G401 (cell line): ENCODE measurements around the gene GM2A. TPM values are rescaled to one million over a fixed set of nuclear protein-coding genes. Genes with fewer than 3 reads are reported as not detected.
"Not testable (repeated sequence)": the region's sequence is repeated elsewhere in the genome, so short reads cannot be mapped to it uniquely, and the experiment has no call there.

ENCODE experiments used
- DNase-seq: peaks from one replicate; pipeline ENCODE4 v3.0.0-alpha.2; 2015; ENCODE audit warnings: low spot score
- in situ Hi-C: cut with HindIII; loops from 2 replicates; pipeline ENCODE4 v1.10.0; 2016; ENCODE audit warnings: low sequenced_read_pairs, mixed read lengths
- total RNA-seq: library from RNA; depleted of rRNA; stranded (reverse); fragments of >200 nt; shearing (Covaris generic); gene quantifications from 2 replicates; pipeline ENCODE4 v1.2.3, GENCODE V29; 2014

Gene GM2A
- total RNA-seq, 1 experiment from 2014 or later = 35.0 TPM

DNA sequence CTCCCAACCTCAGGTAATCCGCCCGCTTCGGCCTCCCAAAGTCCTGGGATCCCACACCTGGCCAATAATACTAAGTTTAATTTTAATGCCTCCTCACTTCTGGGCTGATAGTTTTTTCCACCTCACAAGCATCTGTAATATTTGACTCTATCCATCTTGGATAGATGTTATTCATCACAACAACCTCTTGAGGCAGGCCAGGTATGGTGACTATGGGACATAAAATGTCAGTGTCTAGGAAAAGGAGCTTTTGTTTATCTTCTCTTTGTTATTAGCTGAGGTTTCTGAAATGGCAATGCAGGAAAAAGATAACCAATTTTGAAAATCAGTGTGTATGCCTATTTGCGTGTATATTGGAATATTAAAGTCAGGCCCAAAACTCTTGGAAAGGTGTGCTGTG, 27.9 kb upstream of the GM2A start:
- DNase-seq = no peak
- in situ Hi-C loops = no loop called here

DNA sequence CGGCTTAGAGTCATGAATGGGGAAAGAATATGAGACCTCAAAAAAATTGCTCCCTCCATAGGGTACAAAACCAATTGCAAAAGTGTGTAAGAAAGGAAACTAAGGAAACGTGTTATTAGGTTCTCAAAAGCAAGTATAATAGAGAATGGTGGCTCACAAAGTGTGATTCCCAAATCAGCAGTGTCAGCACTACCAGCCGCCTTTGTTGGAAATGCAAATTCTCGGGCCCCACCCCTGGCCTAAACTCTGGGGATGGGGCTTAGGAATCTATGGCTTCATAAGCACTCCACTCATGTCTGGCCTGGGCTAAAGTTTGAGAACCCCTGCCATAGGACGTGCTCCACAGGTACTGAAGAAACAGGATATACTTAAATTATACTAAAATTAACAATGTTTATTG, 27.5 kb upstream of the GM2A start:
- in situ Hi-C loops = no loop called here
- no peak for DNase-seq

DNA sequence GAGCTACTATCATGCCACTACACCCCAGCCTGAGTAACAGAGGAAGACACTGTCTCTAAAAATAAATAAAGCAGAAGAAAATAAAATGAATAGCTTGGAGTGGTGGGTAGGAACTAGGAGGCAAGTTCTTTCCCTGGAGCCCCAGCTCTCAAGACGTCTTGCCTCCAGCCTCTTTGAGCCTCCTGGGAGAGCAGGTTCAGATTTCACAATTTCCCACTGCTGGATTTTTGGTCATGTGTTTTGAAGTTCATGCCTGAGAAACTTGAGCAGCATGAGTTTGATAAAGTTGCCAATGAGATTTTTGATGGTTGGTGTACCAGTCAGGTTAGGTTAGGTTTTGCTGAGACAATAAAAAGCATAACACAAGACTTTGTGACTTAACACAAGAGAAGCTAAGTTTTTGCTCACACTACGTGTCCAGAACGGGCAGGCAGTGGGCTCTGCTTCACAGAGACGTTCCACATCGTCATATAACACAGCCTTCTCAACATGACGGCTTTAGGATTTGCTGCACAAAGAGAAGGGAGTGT, 25.0 kb upstream of the GM2A start:
- in situ Hi-C loops = no loop called here

DNA sequence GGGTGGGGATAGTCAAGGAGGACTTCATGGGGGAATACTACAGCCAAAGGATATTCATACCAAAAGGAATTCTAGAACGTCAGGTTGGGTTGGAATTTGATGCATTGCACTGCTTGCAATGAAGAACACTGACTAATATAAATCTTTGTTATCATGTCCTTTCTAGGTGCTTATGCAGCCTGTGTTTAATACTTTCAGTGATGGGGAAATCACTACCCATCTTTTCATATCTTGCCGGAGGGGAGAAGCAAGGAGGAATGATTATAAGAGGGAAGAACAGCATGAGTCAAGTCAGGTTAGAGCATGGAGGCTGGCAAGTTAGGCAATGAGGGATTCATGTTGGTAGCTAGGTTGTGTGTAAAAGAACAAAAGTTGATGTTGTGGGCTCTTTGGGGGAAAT, 24.0 kb upstream of the GM2A start:
- in situ Hi-C loops = no loop called here

More for the DNA sequence above, 25.0 kb upstream of the GM2A start:
- DNase-seq = no peak

DNA sequence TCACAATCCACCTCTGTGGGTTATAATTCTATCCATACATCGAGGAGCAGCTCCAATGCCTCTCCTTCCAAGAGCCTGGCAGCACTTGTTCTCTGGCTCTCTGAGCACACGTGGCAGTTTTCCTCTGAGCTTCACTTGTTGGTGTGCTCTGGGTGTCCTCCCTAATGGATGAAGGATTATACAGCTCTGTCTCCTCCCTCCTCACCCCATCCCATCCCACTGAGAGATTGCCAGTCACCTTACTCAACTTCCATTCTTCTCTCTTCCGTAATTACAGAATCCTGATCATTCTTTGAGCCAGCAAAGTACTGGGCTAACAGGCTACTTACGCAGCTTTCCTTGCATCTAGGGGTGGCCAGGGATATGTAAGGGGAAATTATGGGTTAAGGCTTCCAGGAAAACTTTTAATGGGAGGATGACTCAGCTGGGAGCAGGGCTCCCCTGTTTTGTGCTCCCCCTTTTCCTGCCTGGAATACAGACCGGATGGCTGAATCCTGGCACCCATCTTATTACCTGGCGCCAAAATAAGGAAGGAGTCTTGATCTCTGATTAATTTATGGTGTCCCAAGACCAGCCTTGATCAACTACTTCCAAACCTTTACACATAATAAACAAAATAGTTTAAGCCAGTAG, 22.8 kb upstream of the GM2A start:
- in situ Hi-C loops = no loop called here
- no peak for DNase-seq

More for the DNA sequence above, 24.0 kb upstream of the GM2A start:
- no peak for DNase-seq

DNA sequence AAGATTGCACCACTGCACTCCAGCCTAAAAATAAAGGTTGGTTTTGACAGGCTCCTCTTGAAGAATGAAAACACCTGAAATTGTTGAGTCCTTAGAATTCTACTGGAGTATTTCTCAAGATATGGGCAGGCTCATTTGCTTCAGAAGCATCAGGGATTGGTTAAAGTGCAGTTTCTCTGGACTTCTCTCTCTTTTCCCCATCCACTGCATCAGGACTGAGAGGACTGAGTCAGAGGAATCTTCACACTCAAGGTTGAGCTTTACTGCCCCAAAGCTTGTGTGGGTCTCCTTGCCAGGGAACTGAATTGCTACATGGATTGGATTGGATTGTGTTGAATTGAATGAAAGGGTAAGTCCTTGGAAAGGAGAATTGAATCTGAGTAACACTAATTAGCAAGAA, 21.6 kb upstream of the GM2A start:
- in situ Hi-C loops = no loop called here
- no peak for DNase-seq

DNA sequence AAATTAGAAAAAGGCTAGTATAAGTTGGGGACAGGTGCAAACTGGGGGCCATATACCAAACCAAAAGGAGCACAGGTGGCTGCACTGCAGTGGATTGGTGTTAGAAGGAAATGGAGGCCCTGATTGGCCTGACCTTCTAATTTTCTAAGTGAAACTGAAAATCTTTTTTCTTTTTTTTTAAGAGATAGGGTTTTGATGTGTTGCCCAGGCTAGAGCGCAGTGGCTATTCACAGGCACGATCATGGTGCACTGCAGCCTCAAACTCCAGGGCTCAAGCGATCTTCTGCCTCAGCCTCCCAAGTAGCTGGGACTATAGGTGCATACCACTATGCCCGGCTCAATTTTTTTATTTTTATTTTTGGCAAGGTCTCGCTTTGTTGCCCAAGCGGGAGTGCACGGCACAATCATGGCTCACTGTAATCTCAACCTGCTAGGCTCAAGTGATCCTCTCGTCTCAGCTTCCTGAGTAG, 19.3 kb upstream of the GM2A start:
- no peak for DNase-seq
- in situ Hi-C loops = no loop called here

DNA sequence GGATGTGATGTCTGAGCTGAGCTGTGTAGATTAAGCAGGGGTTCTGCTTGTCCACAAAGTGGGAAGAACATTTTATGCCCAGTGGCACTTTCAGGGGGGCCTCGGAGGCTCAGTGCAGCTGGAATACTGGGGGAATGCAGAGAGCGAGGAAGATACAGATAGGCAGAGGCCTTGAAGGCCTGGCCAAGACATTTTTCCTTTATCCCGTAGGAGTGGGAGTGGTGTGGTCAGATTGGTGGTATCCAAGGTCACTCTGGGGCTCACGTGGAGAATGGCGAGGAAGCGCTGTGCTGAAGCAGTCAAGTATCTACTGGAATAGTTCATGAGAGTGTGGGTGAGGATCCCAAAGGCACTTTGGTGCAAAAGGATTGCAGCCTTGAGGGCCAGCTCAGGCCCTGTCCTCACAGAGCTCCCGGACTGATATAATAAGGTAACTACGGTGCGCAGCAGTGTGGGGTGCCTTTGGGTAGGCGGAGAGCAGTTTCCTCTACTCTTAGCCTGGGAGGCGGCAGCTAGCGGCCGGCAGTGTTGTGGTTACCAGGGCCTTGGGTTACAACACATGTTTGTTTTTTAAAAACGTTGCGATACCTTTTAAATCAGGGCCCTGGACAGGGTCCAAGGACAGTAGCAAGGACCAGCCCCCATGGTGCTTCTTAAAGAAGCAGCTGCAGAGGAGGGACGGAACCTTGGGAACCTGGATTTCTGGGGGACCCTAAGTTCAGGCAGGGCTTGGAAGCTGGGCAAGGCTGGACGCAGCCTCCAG, 18.3 kb upstream of the GM2A start:
- in situ Hi-C loops = no loop called here

DNA sequence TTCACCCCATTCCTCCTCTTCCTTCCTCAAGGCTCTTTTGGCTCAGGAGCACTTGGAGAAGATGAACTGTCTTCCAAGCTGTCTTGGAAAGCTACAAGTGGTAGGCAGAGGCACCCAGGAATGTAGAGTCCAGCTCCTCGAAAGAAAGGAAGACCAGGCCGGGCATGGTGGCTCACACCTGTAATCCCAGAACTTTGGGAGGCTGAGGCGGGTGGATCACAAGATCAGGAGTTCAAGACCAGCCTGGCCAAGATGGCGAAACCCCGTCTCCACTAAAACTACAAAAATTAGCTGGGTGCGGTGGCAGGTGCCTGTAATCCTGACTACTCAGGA, 17.8 kb upstream of the GM2A start:
- in situ Hi-C loops, DNase-seq: not testable (repeated sequence)

More for the DNA sequence above, 18.3 kb upstream of the GM2A start:
- DNase-seq = no peak

DNA sequence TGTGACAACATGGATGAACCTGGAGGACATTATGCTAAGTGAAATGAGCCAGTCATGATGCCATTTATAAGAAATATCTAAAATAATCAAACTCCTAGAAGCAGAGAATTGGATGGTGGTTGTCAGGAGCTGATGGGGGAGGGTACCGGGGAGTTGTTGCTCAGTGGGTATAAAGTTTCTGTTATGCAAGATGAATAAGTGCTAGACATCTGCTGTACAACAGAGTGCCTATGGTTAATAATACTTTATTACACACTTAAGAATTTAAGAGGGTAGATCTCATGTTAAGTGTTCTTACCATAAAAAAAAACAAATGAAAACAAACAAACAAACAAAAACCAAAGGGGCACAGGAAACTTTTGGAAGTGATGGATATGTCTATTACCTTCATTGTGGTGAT, 16.1 kb upstream of the GM2A start:
- no peak for DNase-seq
- in situ Hi-C loops = no loop called here

DNA sequence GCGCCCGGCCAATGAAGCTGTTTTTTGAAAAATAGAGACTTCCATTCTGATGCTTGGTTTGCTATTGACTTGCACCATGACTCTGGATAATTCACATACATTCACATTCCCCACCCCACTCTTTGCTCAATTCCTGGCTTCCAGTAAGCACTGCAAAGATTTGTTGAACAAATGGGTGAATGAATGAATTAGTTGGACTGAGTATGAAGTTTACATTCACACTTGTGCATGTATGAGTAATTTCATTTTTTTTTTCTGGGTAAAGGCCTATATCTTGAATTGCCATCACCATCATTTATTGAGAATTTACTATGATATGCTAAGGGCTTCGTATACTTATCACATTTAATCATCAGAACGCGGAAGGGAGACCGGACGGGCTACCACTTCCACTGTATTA, 15.3 kb upstream of the GM2A start:
- no peak for DNase-seq
- in situ Hi-C loops = no loop called here

DNA sequence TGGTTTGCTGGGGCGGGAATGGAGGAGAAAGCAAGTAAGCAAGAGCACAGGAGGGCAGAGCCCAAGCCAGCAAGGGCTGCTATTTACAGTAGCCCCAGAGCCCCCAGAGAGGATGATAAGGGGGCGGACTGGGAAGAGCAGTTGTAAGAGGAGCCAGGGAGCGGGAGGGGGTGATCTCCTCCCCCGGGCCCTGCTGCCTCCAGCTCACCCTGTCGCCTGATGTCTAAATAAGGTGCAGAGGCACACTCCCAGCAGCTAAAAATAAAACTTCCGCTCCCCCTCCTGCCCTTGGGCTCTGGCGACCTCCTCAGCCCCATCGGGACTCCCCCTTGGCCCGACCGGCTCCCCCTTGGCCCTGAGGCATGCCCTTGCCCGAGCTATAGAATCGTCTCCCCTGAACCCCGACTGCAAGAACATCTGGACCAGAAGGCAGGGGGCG, 14.7 kb upstream of the GM2A start:
- in situ Hi-C loops = no loop called here

DNA sequence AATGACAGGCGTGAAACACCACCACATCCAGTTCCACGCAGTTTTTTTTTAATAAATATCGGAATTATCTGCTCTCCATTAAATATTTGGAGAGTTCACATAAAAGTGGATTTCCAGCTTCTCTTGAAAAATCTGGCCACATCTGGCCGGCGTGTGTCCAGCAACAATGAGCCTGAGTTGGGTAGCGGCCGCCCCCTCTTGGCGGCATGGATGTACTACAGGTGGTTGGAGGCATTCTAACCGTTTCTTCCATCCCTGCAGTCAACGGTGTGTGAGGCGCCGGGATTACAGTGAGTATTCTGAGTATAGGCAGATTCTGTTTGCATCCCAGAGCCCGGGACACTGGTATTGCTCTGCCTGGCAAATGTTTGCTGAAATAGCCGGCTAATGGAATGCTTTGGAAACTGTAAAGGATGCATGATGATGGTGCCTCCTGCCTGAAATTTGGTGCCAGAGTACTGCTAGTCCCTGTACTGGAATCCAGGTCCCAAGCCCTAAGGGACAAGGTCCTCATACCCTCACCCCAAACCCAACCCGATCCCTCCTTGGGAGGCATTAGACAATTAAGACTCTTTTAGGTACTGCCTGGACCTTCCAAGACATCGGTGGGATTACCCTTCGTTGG, 13.6 kb upstream of the GM2A start:
- DNase-seq = peak; percentile 24
- in situ Hi-C loops = no loop called here

More for the DNA sequence above, 14.7 kb upstream of the GM2A start:
- DNase-seq = no peak

DNA sequence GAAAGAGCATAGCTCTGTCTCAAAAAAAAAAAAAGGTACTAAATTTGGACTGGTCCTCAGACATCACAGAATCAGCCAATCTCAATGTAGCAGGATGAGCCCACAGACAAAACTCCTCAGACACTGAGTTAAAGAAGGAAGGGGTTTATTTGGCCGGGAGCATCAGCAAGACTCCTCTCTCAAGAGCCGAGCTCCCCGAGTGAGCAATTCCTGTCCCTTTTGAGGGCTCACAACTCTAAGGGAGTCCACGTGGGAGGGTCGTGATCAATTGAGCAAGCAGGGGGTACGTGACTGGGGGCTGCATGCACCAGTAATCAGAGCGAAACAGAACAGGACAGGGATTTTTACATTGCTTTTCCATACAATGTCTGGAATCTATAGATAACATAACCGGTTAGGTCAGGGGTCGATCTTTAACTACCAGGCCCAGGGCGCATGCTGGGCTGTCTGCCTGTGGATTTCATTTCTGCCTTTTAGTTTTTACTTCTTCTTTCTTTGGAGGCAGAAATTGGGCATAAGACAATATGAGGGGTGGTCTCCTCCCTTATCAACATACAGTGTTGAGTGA, 12.6 kb upstream of the GM2A start:
- in situ Hi-C loops, DNase-seq: not testable (repeated sequence)

DNA sequence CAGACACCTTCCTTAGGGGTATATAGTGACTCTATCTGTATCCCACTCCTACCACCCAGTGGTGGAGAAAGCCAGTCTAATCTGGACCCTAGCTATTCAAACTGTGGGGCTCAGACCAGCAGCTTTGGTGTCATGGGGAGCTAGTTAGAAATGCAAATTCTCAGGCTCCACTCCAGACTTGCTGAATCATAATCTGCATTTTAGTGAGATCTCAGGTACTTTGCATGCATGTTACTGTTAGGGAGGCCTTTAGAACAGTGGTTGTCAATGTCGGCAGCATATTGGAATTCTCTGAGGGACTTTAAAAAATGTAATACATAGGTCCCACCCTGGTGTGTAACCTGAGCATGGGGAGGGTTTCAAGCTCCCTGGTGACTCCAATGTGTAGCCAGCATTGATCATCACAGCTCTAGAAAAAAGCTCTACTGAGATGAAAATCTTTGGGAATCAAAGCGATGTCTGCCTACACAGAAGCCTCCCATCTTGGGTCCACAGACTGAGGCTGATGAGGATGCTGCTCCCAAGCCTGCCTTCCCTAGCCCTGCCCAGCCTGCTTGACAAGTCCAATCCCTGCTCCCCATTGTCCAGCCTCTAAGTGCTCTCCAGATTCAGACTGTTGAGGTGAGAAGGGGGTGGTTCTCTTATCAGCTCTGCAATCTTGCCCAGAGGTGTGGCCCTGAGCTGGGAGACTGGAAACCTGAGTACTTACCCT, 11.9 kb upstream of the GM2A start:
- in situ Hi-C loops = no loop called here
- no peak for DNase-seq

DNA sequence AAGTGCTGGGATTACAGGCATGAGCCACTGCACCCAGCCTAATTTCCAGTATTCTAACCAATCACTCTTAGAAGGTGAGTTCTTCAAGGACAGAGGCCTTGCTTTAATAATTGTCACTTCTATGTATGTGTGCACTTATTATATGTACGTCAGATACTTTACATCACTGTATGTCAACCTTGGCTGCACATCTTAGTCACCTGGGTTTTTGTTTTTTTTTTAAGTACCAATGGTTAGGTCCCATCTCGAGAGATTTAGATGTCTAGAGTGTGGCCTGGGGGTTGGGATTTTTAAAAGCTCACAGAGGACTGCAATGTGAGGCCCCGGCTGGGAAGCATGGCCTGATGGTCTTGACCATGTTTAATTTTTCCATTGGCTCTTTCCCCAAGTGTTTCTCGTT, 9.9 kb upstream of the GM2A start:
- in situ Hi-C loops = no loop called here
- no peak for DNase-seq

DNA sequence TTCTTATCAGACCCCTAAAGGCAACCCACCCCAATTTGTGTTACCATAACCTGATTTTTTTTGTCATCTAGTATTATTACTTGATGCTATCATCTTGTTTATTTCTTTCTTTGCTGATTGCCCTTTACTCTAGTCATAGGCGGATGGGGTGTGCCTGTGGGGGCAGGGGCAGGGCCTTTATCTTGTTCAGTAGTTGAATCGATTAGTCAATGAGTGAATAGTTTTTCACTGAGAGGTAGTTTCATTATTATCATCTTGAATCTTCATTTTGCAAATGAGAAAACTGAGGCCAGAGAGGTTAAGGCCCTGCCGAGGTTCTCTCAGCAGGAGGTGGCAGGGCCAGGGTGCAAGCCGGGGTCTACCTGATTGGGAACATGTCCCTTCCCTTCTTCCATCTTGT, 9.4 kb upstream of the GM2A start:
- in situ Hi-C loops = no loop called here
- no peak for DNase-seq

DNA sequence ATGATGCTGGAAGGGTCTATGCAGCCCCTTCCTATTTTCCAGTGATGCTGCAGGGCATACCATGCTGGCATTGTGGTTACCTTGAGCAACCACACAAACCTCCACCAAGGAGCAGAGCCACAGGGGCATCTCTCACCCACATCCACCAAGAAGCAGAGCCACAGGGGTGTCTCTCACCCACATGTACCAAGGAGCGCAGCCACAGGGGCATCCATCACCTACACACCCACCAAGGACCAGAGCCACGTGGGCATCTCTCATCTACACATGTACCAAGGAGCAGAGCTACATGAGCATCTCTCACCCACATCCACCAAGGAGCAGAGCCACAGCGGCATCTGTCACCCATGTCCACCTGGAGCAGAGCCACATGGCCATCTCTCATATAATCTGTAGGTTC, 8.8 kb upstream of the GM2A start:
- in situ Hi-C loops = no loop called here
- DNase-seq = no peak

DNA sequence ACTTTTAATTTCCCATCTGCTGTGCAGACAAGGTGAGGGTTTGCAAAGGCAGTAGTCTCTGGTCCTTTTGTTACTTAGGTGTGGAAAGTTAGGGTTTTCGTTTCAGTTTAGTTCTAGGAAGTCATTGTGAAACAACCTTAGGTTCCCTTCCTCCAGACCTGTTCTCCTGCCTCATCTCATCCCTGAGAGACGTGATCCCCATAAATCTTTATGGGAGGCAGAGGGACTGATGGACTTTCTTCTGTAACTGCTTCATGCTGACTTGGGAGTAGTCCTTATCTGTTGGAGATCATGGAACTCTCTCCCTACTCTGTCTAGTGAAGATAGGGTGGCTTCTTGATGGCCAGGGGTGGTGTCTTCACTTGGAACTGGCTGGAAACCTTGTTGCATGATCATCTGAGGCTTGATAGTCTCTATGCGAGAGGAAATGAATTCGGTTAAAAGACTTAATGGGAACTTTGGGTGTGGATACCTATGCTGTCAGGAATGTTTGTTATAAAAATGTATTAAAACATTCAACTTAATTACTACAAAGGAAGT, 7.2 kb upstream of the GM2A start:
- DNase-seq = no peak
- in situ Hi-C loops = no loop called here
